Fibroblast of lung (primary cell): Measurements from ENCODE around the gene FOXG1. TPM values are rescaled to one million over a fixed set of nuclear protein-coding genes. Genes with fewer than 3 reads are reported as not detected.

Source experiments
- DNase-seq, 2 donors: peaks; one replicate each; pipeline versions ENCODE4 v3.0.0 to v3.0.0-alpha.2; 2010; ENCODE audit warnings: low read depth in 2 of 2
- H2AFZ ChIP-seq: 2 replicates; pipeline ENCODE4 v1.5.1; 2012; ENCODE audit warnings: low read length, control low read depth, inconsistent platforms
- H3K27ac ChIP-seq: 2 replicates; pipeline ENCODE4 v1.5.1; 2011; ENCODE audit warnings: low read length, control low read depth; ENCODE audit not compliant: insufficient read depth
- H3K27me3 ChIP-seq: 2 replicates; pipeline ENCODE4 v1.5.1; 2011; ENCODE audit warnings: mild to moderate bottlenecking, low read length; ENCODE audit not compliant: control insufficient read depth, insufficient read depth
- H3K36me3 ChIP-seq: 2 replicates; pipeline ENCODE4 v1.5.1; 2011; ENCODE audit warnings: low read length; ENCODE audit not compliant: control insufficient read depth, insufficient read depth
- H3K4me1 ChIP-seq: 2 replicates; pipeline ENCODE4 v1.5.1; 2011; ENCODE audit warnings: low read length; ENCODE audit not compliant: control insufficient read depth, insufficient read depth; ENCODE audit errors: extremely low read depth
- H3K4me2 ChIP-seq: 2 replicates; pipeline ENCODE4 v1.5.1; 2011; ENCODE audit warnings: low read length, control low read depth; ENCODE audit not compliant: insufficient read depth; ENCODE audit errors: extremely low read depth
- H3K4me3 ChIP-seq, 4 experiments: fragments of 200-600 bp in 1 of 4; sonication (generic) in 1 of 4; replicated peaks in 1 of 4; 2 replicates each; pipeline ENCODE4 v1.5.1; 2011 to 2016; ENCODE audit warnings: low read length in 4 of 4, low read depth in 3 of 4, mild to moderate bottlenecking in 3 of 4, control low read depth in 2 of 4, inconsistent platforms in 1 of 4, mixed read lengths in 1 of 4; ENCODE audit not compliant: insufficient read depth in 1 of 4; ENCODE audit errors: control extremely low read depth in 1 of 4
- H3K79me2 ChIP-seq: 2 replicates; pipeline ENCODE4 v1.5.1; 2012; ENCODE audit warnings: mild to moderate bottlenecking, low read length, inconsistent platforms; ENCODE audit not compliant: control insufficient read depth, insufficient read depth
- H3K9ac ChIP-seq: 2 replicates; pipeline ENCODE4 v1.5.1; 2011; ENCODE audit warnings: mild to moderate bottlenecking, low read length, control low read depth; ENCODE audit not compliant: insufficient read depth
- H3K9me3 ChIP-seq: 2 replicates; pipeline ENCODE4 v1.5.1; 2012; ENCODE audit warnings: low read depth, low read length; ENCODE audit not compliant: control insufficient read depth, insufficient read depth
- H4K20me1 ChIP-seq: 2 replicates; pipeline ENCODE4 v1.5.1; 2011; ENCODE audit warnings: low read length; ENCODE audit not compliant: control insufficient read depth, insufficient read depth; ENCODE audit errors: extremely low read depth
- EZH2 ChIP-seq: IDR thresholded peaks from 2 replicates; pipeline ENCODE4 v1.5.1; 2012; ENCODE audit warnings: low read length, control low read depth, mild to moderate bottlenecking; ENCODE audit errors: missing control alignments
- polyA plus RNA-seq, 2 donors: library from polyadenylated mRNA; depleted of rRNA in 1 of 2; stranded (reverse) in 1 of 2; unstranded in 1 of 2; fragments of >200 nt; gene quantifications; 2 replicates each; pipeline ENCODE4 v1.2.1, GENCODE V29; 2011 to 2012; ENCODE audit warnings: missing spikeins in 1 of 2
- total RNA-seq: library from RNA; depleted of rRNA; stranded (reverse); fragments of >200 nt; gene quantifications from 2 replicates; pipeline ENCODE4 v1.2.1, GENCODE V29; 2014
- TF ChIP-seq, protein P1 (sequence below), 2 donors: IDR thresholded peaks in 1 of 2; conservative IDR thresholded peaks in 1 of 2; 1 replicate in 1 of 2; 2 replicates in 1 of 2; pipeline ENCODE4 v1.5.1; 2011 to 2012; ENCODE audit warnings: low read length in 2 of 2, control low read depth in 1 of 2, inconsistent platforms in 1 of 2, low read depth in 1 of 2, mild to moderate bottlenecking in 1 of 2

The FOXG1 gene
- total and polyA plus RNA-seq, 2 donors (not counting 1 experiment from before 2014, with no cell fraction given) = not detected

DNA sequence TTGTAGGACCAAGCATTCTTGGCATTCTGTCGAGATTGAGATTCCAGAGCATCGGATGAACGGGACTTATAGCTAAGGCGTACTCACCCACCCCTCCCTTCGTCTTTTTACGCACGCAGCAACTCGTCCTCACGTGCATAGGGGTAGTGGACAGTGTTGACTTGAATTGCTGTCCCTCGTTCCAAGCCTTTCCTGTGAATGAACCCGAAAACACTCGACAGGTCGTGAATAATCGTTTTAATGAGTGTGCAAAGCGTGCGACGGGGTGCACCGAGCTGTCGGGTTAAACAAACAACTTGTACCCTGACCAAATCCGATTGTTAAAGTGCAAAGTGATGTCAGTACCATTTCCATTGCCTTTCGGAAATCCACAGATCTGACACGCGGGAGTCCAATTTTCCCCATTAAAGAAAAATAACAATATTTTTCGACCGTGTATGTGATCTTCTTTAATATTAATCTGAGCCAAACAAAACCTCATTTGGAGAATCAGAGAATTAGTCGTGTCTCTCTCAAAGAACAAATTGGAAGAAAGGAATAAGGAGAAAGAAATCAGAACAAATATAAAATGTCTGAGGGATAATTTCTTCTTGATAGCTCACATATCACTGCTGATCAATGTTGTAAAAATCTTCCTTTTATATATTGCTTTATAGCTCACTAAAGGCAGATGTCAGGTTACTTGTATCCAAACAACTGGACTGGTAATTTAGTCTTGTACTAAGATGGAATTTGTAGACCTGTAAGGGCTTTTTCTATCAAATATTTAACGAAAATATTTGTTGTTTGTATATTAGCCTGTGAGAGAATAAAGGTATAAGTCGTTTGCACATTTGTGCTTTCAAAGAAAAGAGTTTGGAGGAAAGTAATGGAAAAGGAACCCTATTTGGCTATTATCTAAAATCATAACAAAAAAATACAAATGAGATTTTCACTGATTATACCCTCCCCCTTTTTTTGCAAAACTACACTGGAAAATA lies 11.8 kb downstream of the FOXG1 start:
- Histone ChIP-seq H3K9ac (no peak overlapping the region), H3K4me1 (no peaks in the 10 kb centered on the region), H3K4me2 (no peak overlapping the region), H4K20me1 (no peaks in the 10 kb centered on the region), H3K79me2 (no peaks in the 10 kb centered on the region), H3K4me3 (no peak overlapping the region), H3K27me3 (peaks cover 39% of the 10 kb centered on the region), H3K36me3 (no peaks in the 10 kb centered on the region), H2AFZ (no peak overlapping the region), H3K9me3 (no peaks in the 10 kb centered on the region), H3K27ac (no peak overlapping the region)
- no peak for DNase-seq
- TF ChIP-seq EZH2 = peak; percentile 66
- TF ChIP-seq, protein P1, sequence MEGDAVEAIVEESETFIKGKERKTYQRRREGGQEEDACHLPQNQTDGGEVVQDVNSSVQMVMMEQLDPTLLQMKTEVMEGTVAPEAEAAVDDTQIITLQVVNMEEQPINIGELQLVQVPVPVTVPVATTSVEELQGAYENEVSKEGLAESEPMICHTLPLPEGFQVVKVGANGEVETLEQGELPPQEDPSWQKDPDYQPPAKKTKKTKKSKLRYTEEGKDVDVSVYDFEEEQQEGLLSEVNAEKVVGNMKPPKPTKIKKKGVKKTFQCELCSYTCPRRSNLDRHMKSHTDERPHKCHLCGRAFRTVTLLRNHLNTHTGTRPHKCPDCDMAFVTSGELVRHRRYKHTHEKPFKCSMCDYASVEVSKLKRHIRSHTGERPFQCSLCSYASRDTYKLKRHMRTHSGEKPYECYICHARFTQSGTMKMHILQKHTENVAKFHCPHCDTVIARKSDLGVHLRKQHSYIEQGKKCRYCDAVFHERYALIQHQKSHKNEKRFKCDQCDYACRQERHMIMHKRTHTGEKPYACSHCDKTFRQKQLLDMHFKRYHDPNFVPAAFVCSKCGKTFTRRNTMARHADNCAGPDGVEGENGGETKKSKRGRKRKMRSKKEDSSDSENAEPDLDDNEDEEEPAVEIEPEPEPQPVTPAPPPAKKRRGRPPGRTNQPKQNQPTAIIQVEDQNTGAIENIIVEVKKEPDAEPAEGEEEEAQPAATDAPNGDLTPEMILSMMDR (conservative IDR thresholded peaks at IDR 0.05 in 1 of 2, IDR thresholded peaks at IDR 0.05 in 1 of 2; ENCODE audit: low read depth in 1 of 2, low read length in 2 of 2) = no peak

DNA sequence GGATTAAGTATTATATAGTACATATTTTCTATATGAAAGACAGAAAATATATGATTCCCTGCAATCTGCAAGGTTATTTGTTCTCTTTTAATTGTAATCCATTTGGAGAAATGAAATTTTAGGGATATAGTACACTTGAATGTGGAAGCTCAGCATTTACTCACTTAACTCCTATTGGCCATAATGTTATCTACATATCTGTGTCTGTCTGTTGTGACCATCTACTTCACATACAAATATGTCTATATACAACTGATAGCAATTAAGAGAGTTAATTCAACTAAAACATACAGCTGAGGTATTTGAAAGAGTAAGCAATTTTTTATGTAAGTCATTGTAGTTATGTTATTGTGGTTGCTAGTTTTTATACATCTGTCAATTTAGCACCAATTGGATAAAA lies 12.9 kb downstream of the FOXG1 start:
- Histone ChIP-seq H3K4me2 (no peak overlapping the region), H2AFZ (no peak overlapping the region), H3K9me3 (no peaks in the 10 kb centered on the region), H3K27ac (no peak overlapping the region), H3K36me3 (no peaks in the 10 kb centered on the region), H3K79me2 (no peaks in the 10 kb centered on the region), H3K4me1 (no peaks in the 10 kb centered on the region), H3K27me3 (peaks cover 35% of the 10 kb centered on the region), H3K4me3 (no peak overlapping the region), H4K20me1 (no peaks in the 10 kb centered on the region), H3K9ac (no peak overlapping the region)
- TF ChIP-seq EZH2 = no peak
- TF ChIP-seq, protein P1 (conservative IDR thresholded peaks at IDR 0.05 in 1 of 2, IDR thresholded peaks at IDR 0.05 in 1 of 2; ENCODE audit: low read depth in 1 of 2, low read length in 2 of 2) = no peak
- no peak for DNase-seq

GRCh38 chr14:28780843-28781820 lies 14.5 kb downstream of the FOXG1 start:
- TF ChIP-seq EZH2 = no peak
- TF ChIP-seq, protein P1 (conservative IDR thresholded peaks at IDR 0.05 in 1 of 2, IDR thresholded peaks at IDR 0.05 in 1 of 2; ENCODE audit: low read depth in 1 of 2, low read length in 2 of 2) = no peak
- no peaks in the 10 kb centered on the region for H3K79me2 ChIP-seq
- peak in 1 of 2 donors; percentile 39 for DNase-seq
- no peak overlapping the region for H3K4me2 ChIP-seq
- no peaks in the 10 kb centered on the region for H3K4me1 ChIP-seq
- no peak overlapping the region for H2AFZ ChIP-seq
- H4K20me1 ChIP-seq = no peaks in the 10 kb centered on the region
- H3K9me3 ChIP-seq = no peaks in the 10 kb centered on the region
- no peak overlapping the region for H3K27ac ChIP-seq
- no peaks in the 10 kb centered on the region for H3K36me3 ChIP-seq
- H3K4me3 ChIP-seq = no peak overlapping the region
- H3K27me3 ChIP-seq = peaks cover 35% of the 10 kb centered on the region
- no peak overlapping the region for H3K9ac ChIP-seq
